ENCODE data around the gene MKI67. TPM values are rescaled to one million over a fixed set of nuclear protein-coding genes. Genes with fewer than 3 reads are reported as not detected.

The MKI67 gene
- total RNA-seq, 1 donor = 2.5 TPM

DNA sequence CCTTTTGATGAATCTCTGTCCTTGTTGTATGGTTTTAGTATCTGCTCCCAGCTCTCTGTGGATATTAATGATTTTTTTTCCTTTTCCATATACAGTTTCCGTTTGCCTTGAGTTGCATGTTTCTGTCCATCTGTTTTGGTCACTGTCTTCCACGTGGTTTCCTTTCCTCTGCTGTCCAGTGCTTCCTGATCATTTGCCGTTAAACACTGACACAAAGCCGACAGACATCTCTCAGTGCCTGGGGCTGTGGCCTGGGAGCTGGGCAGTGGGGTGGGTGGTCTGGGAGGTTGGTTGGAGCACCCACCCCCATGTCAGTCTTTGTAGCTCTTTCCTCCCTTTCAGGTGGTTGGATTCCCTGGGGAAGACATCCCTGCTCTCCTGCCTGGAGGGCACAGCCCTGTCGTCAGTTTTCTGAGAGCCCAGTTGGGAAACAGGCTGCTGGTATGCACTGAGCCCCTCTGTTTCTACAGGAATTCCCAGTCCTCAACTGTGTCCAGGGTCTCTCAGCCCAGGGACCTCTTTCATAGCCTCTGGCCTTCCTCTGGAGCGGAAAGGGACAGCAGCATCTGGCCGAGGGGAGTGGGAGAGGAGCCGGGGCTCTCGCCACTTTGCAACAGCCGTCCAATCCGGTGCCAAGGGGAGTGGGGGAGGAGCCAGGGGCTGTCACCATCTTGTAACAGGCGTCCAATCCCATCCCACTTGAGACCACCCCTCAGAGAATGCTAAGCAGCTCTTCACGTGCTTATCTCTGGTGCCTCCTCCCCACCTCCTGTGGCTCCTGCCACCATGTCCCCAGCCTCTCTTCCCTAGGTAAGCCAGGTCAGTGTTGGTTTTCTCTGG is 26.7 kb upstream of the MKI67 start:
- H3K36me3 ChIP-seq (ENCODE audit: insufficient read depth, low read length) = no peaks in the 10 kb centered on the region
- H3K4me2 ChIP-seq (ENCODE audit: insufficient read depth, low read length) = no peak overlapping the region
- no peak overlapping the region for H3K4me3 ChIP-seq (ENCODE audit: insufficient read depth, low read length)
- H3K4me1 ChIP-seq (ENCODE audit: insufficient read depth, low read length) = peaks cover 2% of the 10 kb centered on the region
- H3K79me2 ChIP-seq (ENCODE audit: insufficient read depth, low read length) = no peaks in the 10 kb centered on the region
- no peaks in the 10 kb centered on the region for H4K20me1 ChIP-seq (ENCODE audit: insufficient read depth, low read length)
- TF ChIP-seq, protein P1, sequence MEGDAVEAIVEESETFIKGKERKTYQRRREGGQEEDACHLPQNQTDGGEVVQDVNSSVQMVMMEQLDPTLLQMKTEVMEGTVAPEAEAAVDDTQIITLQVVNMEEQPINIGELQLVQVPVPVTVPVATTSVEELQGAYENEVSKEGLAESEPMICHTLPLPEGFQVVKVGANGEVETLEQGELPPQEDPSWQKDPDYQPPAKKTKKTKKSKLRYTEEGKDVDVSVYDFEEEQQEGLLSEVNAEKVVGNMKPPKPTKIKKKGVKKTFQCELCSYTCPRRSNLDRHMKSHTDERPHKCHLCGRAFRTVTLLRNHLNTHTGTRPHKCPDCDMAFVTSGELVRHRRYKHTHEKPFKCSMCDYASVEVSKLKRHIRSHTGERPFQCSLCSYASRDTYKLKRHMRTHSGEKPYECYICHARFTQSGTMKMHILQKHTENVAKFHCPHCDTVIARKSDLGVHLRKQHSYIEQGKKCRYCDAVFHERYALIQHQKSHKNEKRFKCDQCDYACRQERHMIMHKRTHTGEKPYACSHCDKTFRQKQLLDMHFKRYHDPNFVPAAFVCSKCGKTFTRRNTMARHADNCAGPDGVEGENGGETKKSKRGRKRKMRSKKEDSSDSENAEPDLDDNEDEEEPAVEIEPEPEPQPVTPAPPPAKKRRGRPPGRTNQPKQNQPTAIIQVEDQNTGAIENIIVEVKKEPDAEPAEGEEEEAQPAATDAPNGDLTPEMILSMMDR (IDR thresholded peaks at IDR 0.05; ENCODE audit: extremely low read depth, low read depth, low read length) = no peak
- no peaks in the 10 kb centered on the region for H3K9me3 ChIP-seq (ENCODE audit: low read depth, low read length)
- no peak overlapping the region for H3K27ac ChIP-seq (ENCODE audit: low read depth, low read length)
- H3K27me3 ChIP-seq (ENCODE audit: insufficient read depth, low read length) = peaks cover 3% of the 10 kb centered on the region
- DNase-seq (ENCODE audit: insufficient read length, low spot score, missing footprints) = no peak
- no peak overlapping the region for H2AFZ ChIP-seq (ENCODE audit: low read length)

DNA sequence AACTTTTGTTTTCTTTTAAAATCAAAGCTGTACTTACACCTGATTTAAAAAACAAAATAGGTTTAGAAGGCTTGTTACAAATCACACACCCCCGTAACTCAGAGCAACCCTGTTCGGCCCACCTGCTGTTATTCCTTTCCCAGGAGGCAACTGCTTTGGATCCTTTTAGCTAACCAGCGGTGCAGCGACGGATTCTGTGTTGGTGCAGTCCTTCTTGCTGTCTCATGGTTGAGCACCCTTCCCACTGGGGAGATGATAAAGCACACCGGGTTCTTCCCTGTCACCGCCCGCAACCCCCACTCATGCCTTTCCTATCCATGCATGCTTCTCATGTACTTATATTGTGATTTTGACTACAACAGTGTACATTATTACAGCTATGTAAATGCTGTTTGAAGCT is 24.8 kb upstream of the MKI67 start:
- Histone ChIP-seq H3K79me2 (ENCODE audit: insufficient read depth, low read length) (no peaks in the 10 kb centered on the region), H4K20me1 (ENCODE audit: insufficient read depth, low read length) (no peaks in the 10 kb centered on the region), H3K4me2 (ENCODE audit: insufficient read depth, low read length) (no peak overlapping the region), H3K36me3 (ENCODE audit: insufficient read depth, low read length) (no peaks in the 10 kb centered on the region), H3K27me3 (ENCODE audit: insufficient read depth, low read length) (no peaks in the 10 kb centered on the region), H3K4me1 (ENCODE audit: insufficient read depth, low read length) (peaks cover 10% of the 10 kb centered on the region), H3K4me3 (ENCODE audit: insufficient read depth, low read length) (no peak overlapping the region), H2AFZ (ENCODE audit: low read length) (no peak overlapping the region), H3K27ac (ENCODE audit: low read depth, low read length) (no peak overlapping the region), H3K9me3 (ENCODE audit: low read depth, low read length) (no peaks in the 10 kb centered on the region)
- DNase-seq (ENCODE audit: insufficient read length, low spot score, missing footprints) = no peak
- TF ChIP-seq, protein P1 (IDR thresholded peaks at IDR 0.05; ENCODE audit: extremely low read depth, low read depth, low read length) = no peak

DNA sequence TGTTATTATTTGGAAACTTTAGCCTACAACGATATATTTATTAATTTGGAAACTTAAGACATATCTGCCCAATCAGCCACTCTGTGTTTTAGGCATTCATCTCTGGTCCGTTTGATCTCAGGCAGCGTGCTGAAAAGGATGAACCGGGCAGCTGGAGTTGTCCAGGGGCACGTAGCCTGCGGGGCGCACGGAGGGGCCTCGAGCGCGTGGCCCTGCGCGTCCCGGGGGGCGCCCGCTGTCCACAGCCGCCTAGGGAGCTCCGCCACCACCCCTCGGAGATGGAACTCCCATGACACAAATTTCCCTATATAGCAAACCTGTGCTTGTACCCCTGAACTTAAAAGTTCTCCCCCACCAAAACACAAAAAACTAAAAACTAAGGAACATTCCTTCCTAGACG is 24.3 kb upstream of the MKI67 start:
- no peak overlapping the region for H3K27ac ChIP-seq (ENCODE audit: low read depth, low read length)
- TF ChIP-seq, protein P1 (IDR thresholded peaks at IDR 0.05; ENCODE audit: extremely low read depth, low read depth, low read length) = no peak

DNA sequence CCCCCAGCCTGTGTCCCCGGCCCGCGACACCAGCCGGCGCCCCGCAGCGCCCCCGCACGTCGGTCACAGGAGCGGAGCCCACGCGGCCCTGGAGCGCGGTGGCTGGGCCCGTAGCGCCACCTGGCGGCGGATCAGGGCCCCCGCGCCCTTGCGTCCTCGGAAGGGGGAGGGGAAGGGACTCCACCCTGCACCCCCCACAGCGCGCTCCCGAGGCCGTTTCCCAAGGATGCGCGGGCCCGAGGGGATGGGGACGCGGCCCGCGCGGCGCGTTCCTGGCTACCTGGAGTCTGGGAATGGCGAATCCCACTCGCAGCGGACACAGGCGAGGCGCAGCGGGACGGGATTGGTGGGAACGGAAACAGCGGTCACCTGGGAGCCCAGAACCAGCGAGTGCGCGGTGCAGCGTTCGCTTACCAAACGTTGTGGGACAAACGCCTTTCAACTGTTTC is 23.8 kb upstream of the MKI67 start:
- peak overlapping the region; percentile 61 for H2AFZ ChIP-seq (ENCODE audit: low read length)
- H3K4me3 ChIP-seq (ENCODE audit: insufficient read depth, low read length) = peak overlapping the region; percentile 72
- no peak overlapping the region for H3K27ac ChIP-seq (ENCODE audit: low read depth, low read length)
- no peaks in the 10 kb centered on the region for H4K20me1 ChIP-seq (ENCODE audit: insufficient read depth, low read length)
- no peaks in the 10 kb centered on the region for H3K9me3 ChIP-seq (ENCODE audit: low read depth, low read length)
- peaks cover 10% of the 10 kb centered on the region for H3K4me1 ChIP-seq (ENCODE audit: insufficient read depth, low read length)
- H3K4me2 ChIP-seq (ENCODE audit: insufficient read depth, low read length) = peak overlapping the region; percentile 81
- H3K36me3 ChIP-seq (ENCODE audit: insufficient read depth, low read length) = no peaks in the 10 kb centered on the region
- DNase-seq (ENCODE audit: insufficient read length, low spot score, missing footprints) = peak; percentile 99
- H3K27me3 ChIP-seq (ENCODE audit: insufficient read depth, low read length) = no peaks in the 10 kb centered on the region
- TF ChIP-seq, protein P1 (IDR thresholded peaks at IDR 0.05; ENCODE audit: extremely low read depth, low read depth, low read length) = peak; percentile 63
- H3K79me2 ChIP-seq (ENCODE audit: insufficient read depth, low read length) = no peaks in the 10 kb centered on the region

More for the DNA sequence above, 24.3 kb upstream of the MKI67 start:
- Histone ChIP-seq H4K20me1 (ENCODE audit: insufficient read depth, low read length) (no peaks in the 10 kb centered on the region), H2AFZ (ENCODE audit: low read length) (peak overlapping the region; percentile 61), H3K9me3 (ENCODE audit: low read depth, low read length) (no peaks in the 10 kb centered on the region), H3K79me2 (ENCODE audit: insufficient read depth, low read length) (no peaks in the 10 kb centered on the region), H3K4me3 (ENCODE audit: insufficient read depth, low read length) (peak overlapping the region; percentile 72), H3K36me3 (ENCODE audit: insufficient read depth, low read length) (no peaks in the 10 kb centered on the region), H3K27me3 (ENCODE audit: insufficient read depth, low read length) (no peaks in the 10 kb centered on the region), H3K4me1 (ENCODE audit: insufficient read depth, low read length) (peaks cover 10% of the 10 kb centered on the region), H3K4me2 (ENCODE audit: insufficient read depth, low read length) (peak overlapping the region; percentile 81)
- DNase-seq (ENCODE audit: insufficient read length, low spot score, missing footprints) = no peak

Data from osteoblast (primary cell).